BJ (cell line): ENCODE measurements around the gene NARS2. TPM values are rescaled to one million over a fixed set of nuclear protein-coding genes. Genes with fewer than 3 reads are reported as not detected.

ENCODE experiments used
- CTCF ChIA-PET: fragments of 350-600 bp; formaldehyde crosslinking; extraction: SDS; loops from one replicate; lab custom pipeline; 2021; ENCODE audit warnings: antibody characterized with exemption, inconsistent platforms; lab: Yijun Ruan, JAX
- POLR2A ChIA-PET: fragments of 300-600 bp; sonication (Branson Sonifier 250); formaldehyde crosslinking; extraction: SDS; loops from one replicate; lab custom pipeline; 2021; ENCODE audit warnings: antibody characterized with exemption; lab: Charles Lee
- DNase-seq: peaks from one replicate; pipeline ENCODE4 v3.0.0-alpha.2; 2011; ENCODE audit warnings: low read depth
- H3K27me3 ChIP-seq: 2 replicates; pipeline ENCODE4 v1.6.0; 2011; ENCODE audit warnings: low read length; ENCODE audit not compliant: control insufficient read depth, insufficient read depth
- H3K36me3 ChIP-seq: 2 replicates; pipeline ENCODE4 v1.5.1; 2011; ENCODE audit warnings: low read length; ENCODE audit not compliant: control insufficient read depth, insufficient read depth
- H3K4me3 ChIP-seq: 2 replicates; pipeline ENCODE4 v1.5.1; 2011; ENCODE audit warnings: low read depth, mild to moderate bottlenecking, control low read depth, low read length
- polyA plus RNA-seq: library from polyadenylated mRNA; depleted of rRNA; stranded (reverse); fragments of >200 nt; gene quantifications from 2 replicates; pipeline ENCODE4 v1.2.3, GENCODE V29; 2011
- TF ChIP-seq, protein P1 (sequence below): IDR thresholded peaks from 2 replicates; pipeline ENCODE4 v1.5.1; 2011; ENCODE audit warnings: low read depth, mild to moderate bottlenecking, control low read depth, inconsistent platforms, low read length, moderate library complexity; ENCODE audit not compliant: insufficient read depth

NARS2 gene
- polyA plus RNA-seq, 1 experiment = 5.9 TPM

- Histone ChIP-seq H3K27me3 (no peaks in the 10 kb centered on the region), H3K4me3 (no peak overlapping the region), H3K36me3 (no peaks in the 10 kb centered on the region)
- TF ChIP-seq, protein P1, sequence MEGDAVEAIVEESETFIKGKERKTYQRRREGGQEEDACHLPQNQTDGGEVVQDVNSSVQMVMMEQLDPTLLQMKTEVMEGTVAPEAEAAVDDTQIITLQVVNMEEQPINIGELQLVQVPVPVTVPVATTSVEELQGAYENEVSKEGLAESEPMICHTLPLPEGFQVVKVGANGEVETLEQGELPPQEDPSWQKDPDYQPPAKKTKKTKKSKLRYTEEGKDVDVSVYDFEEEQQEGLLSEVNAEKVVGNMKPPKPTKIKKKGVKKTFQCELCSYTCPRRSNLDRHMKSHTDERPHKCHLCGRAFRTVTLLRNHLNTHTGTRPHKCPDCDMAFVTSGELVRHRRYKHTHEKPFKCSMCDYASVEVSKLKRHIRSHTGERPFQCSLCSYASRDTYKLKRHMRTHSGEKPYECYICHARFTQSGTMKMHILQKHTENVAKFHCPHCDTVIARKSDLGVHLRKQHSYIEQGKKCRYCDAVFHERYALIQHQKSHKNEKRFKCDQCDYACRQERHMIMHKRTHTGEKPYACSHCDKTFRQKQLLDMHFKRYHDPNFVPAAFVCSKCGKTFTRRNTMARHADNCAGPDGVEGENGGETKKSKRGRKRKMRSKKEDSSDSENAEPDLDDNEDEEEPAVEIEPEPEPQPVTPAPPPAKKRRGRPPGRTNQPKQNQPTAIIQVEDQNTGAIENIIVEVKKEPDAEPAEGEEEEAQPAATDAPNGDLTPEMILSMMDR = no peak
- ChIA-PET POLR2A (no interaction called here), CTCF (interaction anchor here (0.7 to 1.0 kb wide), 2 partner anchors 117 to 142 kb away, joined by 3 read pairs; no protein-coding TSS in a partner anchor)
- DNase-seq = peak; percentile 68
Observed at GRCh38 chr11:78562398-78562797, 12.3 kb downstream of the NARS2 start.

- TF ChIP-seq, protein P1 = no peak
- no peaks in the 10 kb centered on the region for H3K36me3 ChIP-seq
- no peaks in the 10 kb centered on the region for H3K27me3 ChIP-seq
- ChIA-PET POLR2A (no interaction called here), CTCF (interaction anchor here (0.7 to 1.4 kb wide), 2 partner anchors 143 to 507 kb away, joined by 3 read pairs; partner anchors contain the start of gene GAB2)
- no peak overlapping the region for H3K4me3 ChIP-seq
- no peak for DNase-seq
Observed at GRCh38 chr11:78560826-78561484, 13.7 kb downstream of the NARS2 start.

DNA sequence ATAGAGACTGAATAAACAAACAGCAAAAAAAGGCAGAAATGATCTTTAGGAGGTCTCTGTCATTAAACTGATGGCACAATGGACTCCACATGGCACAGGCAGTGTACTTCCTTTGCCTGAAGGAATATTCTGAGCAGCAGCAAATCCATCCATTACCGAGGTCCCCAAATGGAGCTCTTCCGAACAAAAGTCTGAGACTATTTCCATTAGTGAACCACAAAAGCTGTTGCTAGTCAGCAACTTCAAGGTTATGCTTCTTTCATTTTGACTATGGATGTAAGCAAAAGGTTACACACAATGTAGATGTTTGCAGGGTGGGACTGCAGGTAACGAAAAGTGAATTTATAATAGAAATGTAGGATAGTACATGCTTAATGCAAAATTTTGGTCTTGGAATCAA, 14.5 kb downstream of the NARS2 start:
- ChIA-PET POLR2A (no interaction called here), CTCF (interaction anchor here (0.7 to 1.4 kb wide), 3 partner anchors 143 to 506 kb away, joined by 3 read pairs; partner anchors contain the start of gene GAB2)
- H3K27me3 ChIP-seq = no peaks in the 10 kb centered on the region
- DNase-seq = no peak
- H3K4me3 ChIP-seq = no peak overlapping the region
- TF ChIP-seq, protein P1 = no peak
- no peaks in the 10 kb centered on the region for H3K36me3 ChIP-seq

GRCh38 chr11:78557236-78557635, 17.4 kb downstream of the NARS2 start:
- CTCF ChIA-PET = no interaction called here
- H3K36me3 ChIP-seq = no peaks in the 10 kb centered on the region
- TF ChIP-seq, protein P1 = no peak
- POLR2A ChIA-PET = no interaction called here
- H3K4me3 ChIP-seq = no peak overlapping the region
- no peak for DNase-seq
- H3K27me3 ChIP-seq = no peaks in the 10 kb centered on the region

DNA sequence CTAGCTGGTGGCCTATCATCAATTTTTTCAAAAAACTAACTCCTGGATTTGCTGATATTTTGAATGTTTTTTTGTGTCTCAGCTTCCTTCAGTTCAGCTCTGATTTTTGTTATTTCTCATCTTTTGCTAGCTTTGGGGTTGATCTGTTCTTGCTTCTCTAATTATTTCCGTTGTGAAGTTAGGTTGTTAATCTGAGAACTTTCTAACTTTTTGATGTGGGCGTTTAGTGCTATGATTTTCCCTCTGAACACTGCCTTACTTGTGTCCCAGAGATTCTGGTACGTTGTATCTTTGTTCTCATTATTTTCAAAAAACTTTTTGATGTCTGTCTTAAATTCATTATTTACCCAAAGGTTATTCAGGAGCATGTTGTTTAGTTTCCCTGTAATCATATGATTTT, 19.1 kb downstream of the NARS2 start:
- H3K36me3 ChIP-seq = no peaks in the 10 kb centered on the region

More for the DNA sequence above, 19.1 kb downstream of the NARS2 start:
- DNase-seq = no peak
- Histone ChIP-seq H3K27me3 (no peaks in the 10 kb centered on the region), H3K4me3 (no peak overlapping the region)
- TF ChIP-seq, protein P1 = no peak
- ChIA-PET POLR2A (no interaction called here), CTCF (no interaction called here)
